HG02840 (cell line): Measurements from ENCODE around the gene NAT16.

Source experiments
- ATAC-seq: cut with Tn5 transposase; IDR thresholded peaks from one replicate; pipeline ENCODE4 v1.9.1; 2021; ENCODE audit warnings: mild to moderate bottlenecking, moderate library complexity, moderate number of reproducible peaks; ENCODE audit not compliant: unreplicated experiment, low FRiP score

Gene NAT16

DNA sequence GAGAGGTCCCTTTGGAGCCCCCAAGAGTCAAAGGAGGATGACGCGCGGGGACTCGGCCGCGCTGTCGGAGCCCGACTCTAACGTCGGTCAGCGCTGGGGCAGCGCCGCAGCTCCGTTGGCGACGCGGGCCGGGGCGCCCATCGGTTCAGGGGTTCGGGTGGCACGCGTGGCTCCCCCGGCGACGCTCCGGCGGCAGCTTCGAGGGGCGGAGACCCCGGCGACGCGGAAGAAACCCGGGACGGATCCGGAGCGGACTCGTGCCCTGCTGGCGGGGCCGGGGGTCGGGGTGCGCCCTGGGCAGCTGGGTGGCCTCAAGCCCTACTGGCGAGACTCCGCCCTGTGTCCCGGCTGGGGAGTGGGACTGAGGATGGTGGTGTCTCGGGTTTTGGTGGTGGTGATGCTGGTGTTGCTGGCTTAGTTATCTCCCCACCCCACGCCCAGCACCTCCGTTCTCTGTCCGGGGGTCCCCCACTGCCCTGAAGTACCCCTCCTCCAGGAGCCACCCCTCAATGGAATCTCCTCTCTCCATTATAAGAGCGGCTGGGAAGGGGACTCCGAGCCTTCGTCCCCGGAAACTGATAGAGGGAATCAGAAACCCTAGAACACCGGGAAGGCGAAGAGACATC, at the start of gene NAT16:
Gene NAT16 (minus strand): TSS at position 164 of the 626 bp plus-strand sequence. CDS start 5,486 bp downstream, outside the sequence.
- no peak for ATAC-seq

DNA sequence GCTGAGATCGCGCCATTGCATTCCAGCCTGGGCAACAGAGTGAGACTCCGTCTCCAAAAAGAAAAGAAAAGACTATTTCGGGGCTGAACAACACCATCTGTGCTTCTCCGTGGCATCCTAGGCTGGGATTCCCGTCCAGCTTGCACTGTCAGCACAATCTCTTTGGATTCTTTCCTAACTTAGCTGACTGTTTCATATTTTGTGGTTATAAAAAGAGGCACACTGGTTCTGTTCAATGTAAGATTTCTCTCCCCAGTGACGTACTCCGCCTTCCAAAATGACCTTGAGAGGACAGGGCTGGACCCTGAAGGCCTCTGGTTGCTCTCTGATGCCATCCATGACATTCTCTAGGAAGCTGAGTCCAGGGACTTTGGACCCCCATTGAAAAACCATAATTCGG, 46.6 kb upstream of the NAT16 start:
- ATAC-seq, result no peak

DNA sequence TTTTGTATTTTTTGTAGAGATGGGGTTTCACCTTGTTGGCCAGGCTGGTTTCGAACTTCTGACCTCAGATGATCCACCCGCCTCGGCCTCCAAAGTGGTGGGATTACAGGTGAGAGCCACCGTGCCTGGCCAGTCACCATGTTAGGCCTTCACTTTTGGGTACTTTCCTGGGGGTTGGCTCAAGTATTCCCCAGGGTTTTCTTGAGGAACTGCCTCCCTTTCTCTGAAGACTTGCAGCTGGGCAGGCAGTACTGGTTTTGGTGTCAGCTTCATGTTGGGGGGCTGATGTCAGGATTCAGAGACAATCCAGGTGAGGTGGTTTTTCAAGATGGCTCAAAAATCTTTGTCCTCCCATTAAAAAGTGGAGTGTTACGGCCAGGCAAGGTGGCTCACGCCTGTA, 45.6 kb upstream of the NAT16 start:
- no peak for ATAC-seq

DNA sequence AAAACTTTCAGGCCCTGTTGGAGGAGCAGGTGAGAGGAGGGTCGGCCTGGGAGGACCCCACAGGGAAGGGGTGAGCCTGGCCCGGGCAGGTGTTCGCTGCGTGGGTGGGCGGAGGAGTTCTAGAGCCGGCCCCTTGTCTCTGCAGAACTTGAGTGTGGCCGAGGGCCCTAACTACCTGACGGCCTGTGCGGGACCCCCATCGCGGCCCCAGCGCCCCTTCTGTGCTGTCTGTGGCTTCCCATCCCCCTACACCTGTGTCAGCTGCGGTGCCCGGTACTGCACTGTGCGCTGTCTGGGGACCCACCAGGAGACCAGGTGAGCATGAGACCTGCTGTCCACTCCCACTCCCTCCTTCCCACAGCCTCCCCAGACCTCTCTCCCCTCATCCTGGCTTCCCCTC, 43.4 kb upstream of the NAT16 start:
- ATAC-seq, result no peak

GRCh38 chr7:101222275-101222830, 42.3 kb upstream of the NAT16 start:
- ATAC-seq, result no peak

DNA sequence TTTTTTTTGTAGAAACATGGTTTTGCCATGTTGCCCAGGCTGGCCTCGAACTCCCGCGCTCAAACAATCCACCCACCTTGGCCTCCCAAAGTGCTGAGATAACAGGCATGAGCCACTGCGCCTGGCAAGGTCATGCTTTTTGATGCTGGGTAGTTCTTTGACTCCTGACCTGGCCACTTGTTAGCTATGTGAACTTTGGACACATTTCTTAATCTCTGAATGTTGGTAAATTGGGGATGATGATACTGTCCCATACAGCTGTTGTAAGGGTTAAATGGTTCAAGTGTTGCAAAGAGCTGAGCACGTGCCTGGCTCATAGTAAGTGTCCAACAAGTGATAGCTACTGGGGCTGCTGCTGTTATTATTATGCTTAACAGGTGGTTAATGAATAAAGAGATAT, 40.2 kb upstream of the NAT16 start:
- ATAC-seq, result no peak

DNA sequence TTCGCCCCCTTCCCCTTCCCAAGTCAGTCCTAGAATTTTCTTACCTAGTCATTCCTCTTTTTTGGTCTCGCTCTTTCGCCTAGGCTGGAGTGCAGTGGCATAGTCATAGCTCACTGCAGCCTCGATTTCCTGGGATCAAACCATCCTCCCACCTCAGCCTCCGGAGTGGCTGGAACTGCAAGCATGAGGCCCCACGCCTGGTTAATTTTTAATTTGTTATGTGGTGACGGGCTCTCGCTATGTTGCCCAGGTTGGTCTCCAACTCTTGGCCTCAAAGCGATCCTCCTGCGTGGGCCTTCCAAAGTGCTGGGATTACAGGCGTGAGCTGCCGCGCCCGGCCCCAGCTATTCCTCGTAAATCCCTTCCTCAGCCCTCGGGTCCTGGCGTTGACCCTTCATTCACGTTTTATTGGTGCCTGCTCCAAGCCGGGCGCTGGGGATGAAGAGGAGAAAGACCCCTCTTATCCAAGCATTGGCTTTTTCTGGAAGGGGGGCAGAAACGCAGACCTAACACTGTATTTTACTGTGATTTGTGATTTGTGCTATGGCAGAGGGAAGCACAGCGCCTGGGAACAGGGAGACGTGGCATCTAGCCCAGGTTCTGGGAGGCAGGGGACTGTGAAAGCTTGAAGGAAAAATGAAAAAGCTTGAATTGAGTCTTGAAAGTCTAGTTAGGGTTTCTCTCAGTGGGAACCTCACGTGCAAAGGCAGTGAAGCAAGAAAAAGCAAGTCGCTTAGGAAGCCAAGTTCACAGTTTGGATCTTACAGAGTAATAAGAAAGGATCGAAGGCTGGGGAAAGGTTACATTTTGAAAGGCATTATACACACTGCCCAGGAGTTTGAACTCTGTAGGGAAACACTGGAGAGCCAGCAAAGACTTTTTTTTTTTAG, 38.4 kb upstream of the NAT16 start:
- ATAC-seq, result no peak

- ATAC-seq, result peak; percentile 64
Observed at GRCh38 chr7:101217388-101218235, 37.5 kb upstream of the NAT16 start, which contains the start of the genes PLOD3 and ZNHIT1. Gene PLOD3, minus strand, starts transcription at chr7:101217581. Its CDS starts 307 bp downstream, at chr7:101217274. Gene ZNHIT1, plus strand, starts transcription at chr7:101218165. Its CDS starts 31 bp downstream, at chr7:101218196.

- peak; percentile 11 for ATAC-seq
Observed at GRCh38 chr7:101216860-101217387, 36.8 kb upstream of the NAT16 start.

GRCh38 chr7:101216001-101216859, 36.1 kb upstream of the NAT16 start:
- ATAC-seq, result no peak

GRCh38 chr7:101212014-101212413, 31.9 kb upstream of the NAT16 start:
- no peak for ATAC-seq

DNA sequence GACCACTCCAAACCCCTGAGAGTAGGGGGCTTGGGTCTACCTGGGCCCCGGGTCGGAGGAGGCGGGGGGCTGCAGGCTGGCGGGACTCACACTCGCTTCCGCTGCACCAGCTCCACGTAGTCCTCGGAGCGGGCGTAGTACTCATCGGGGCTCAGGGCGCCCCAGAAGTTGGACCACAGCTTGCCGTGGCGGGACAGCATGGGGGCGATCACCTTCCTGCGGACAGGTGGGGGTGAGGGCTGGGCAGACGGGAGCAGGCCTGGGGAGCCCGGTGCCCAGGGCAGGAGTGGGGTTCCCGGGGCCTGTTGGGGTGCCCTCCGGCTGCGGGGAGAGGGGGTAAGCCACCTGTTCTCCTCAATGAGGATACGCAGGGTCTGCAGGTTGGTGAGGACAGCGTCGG, 31.4 kb upstream of the NAT16 start:
- no peak for ATAC-seq

- ATAC-seq, result no peak
Observed at GRCh38 chr7:101210143-101210542, 30.1 kb upstream of the NAT16 start.

GRCh38 chr7:101208794-101209193, 28.7 kb upstream of the NAT16 start:
- no peak for ATAC-seq

GRCh38 chr7:101207459-101207858, 27.4 kb upstream of the NAT16 start:
- ATAC-seq, result no peak

GRCh38 chr7:101206665-101207042, 26.6 kb upstream of the NAT16 start:
- no peak for ATAC-seq

DNA sequence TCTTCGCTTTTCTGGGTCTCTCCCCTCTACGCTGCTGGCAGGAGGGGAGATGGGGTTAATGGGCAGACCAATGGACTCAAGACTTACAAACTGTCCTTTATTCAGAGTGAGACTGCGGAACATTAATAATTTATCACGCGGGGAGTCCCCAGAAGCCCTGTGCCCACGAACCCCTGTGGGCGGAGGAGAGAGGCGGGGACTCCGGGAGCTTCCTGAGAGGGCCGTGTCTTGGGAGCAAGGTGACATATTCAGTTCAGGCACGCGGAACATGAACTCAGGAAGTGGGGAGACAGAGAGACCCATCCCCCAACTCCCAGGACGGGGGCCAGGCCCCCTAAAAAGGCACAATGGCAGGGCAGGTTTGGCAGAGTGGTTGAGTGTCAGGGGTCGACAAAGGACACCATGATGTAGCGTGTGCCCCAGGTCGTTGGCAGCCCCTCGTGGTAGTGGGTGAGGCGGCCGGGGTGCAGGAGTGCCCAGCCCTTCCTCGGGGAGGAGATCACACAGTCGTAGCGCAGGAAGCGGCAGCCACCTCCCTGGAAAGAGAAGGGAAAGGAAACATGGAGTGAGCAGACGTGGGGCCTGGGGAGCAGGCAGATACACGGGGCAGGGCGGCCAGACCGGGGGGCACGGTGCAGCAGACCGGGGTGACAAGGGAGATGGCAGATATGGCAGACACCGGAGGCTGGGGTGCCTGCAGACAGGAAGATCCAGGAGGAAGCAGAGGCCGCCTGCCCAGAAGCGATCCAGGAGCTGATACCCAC, 26.0 kb upstream of the NAT16 start:
- no peak for ATAC-seq
